Activated B cell treated with CpG ODN at 0.5 μM for 24 hours (primary cell): ENCODE measurements around the gene KRTAP5-7. TPM values are rescaled to one million over a fixed set of nuclear protein-coding genes. Genes with fewer than 3 reads are reported as not detected.
"Not testable (repeated sequence)": the region's sequence is repeated elsewhere in the genome, so short reads cannot be mapped to it uniquely, and the experiment has no call there.

Source experiments
- ATAC-seq: fragments of 200-7000 bp; cut with Tn5 transposase; one replicate; pipeline ENCODE4 v1.10.0; 2021; ENCODE audit warnings: low read depth, mild to moderate bottlenecking, moderate library complexity
- CTCF ChIA-PET: fragments of 350-600 bp; sonication (Branson Sonifier 250); formaldehyde crosslinking; loops from one replicate; lab custom pipeline; 2021; ENCODE audit warnings: antibody characterized with exemption; lab: Charles Lee
- POLR2A ChIA-PET: fragments of 350-600 bp; sonication (Branson Sonifier 250); formaldehyde crosslinking; loops from one replicate; lab custom pipeline; 2021; ENCODE audit warnings: antibody characterized with exemption; lab: Charles Lee
- DNase-seq: peaks from one replicate; pipeline ENCODE4 v3.0.0; 2022
- H3K27ac Mint-ChIP-seq: one replicate; pipeline ENCODE4 v1.8.0; 2020; ENCODE audit warnings: mixed read lengths
- H3K27me3 Mint-ChIP-seq: one replicate; pipeline ENCODE4 v1.8.0; 2021; ENCODE audit warnings: mixed read lengths
- H3K36me3 Mint-ChIP-seq: one replicate; pipeline ENCODE4 v1.8.0; 2021; ENCODE audit warnings: low read depth, mixed read lengths
- H3K4me1 Mint-ChIP-seq: one replicate; pipeline ENCODE4 v1.8.0; 2021; ENCODE audit warnings: mixed read lengths
- H3K4me3 Mint-ChIP-seq: one replicate; pipeline ENCODE4 v1.8.0; 2020; ENCODE audit warnings: mild to moderate bottlenecking, mixed read lengths
- H3K9me3 Mint-ChIP-seq: one replicate; pipeline ENCODE4 v1.8.0; 2020; ENCODE audit warnings: mixed read lengths
- CTCF ChIP-seq: fragments of 200-600 bp; IDR thresholded peaks from one replicate; pipeline ENCODE4 v1.8.0; 2022; ENCODE audit warnings: antibody characterized with exemption, mild to moderate bottlenecking
- intact Hi-C: fragments of 100-400 bp; cut with micrococcal nuclease; formaldehyde crosslinking; loops from one replicate; pipeline ENCODE4 v1.15.1; 2024
- total RNA-seq: library from RNA; stranded (reverse); gene quantifications from 2 replicates; pipeline ENCODE4 v1.2.3, GENCODE V29; 2022

Gene KRTAP5-7
- total RNA-seq, 1 donor from 2014 or later, result 0.49 TPM

- Mint-ChIP-seq H3K27ac (no peak overlapping the region), H3K4me3 (no peak overlapping the region), H3K9me3 (no peaks in the 10 kb centered on the region), H3K4me1 (no peaks in the 10 kb centered on the region), H3K36me3 (no peaks in the 10 kb centered on the region), H3K27me3 (peaks cover 3% of the 10 kb centered on the region)
- ChIA-PET CTCF (no interaction called here), POLR2A (no interaction called here)
- intact Hi-C loops, result no loop called here
- DNase-seq (no peak), ATAC-seq (no peak)
- no peak for TF ChIP-seq CTCF
These were observed 626 bp downstream of the KRTAP5-7 start for GRCh38 chr11:71527576-71528210.

GRCh38 chr11:71530602-71531001 is 3.5 kb downstream of the KRTAP5-7 start:
- H3K36me3 Mint-ChIP-seq, result no peaks in the 10 kb centered on the region
- intact Hi-C loops, result no loop called here
- no peak overlapping the region for H3K27ac Mint-ChIP-seq
- TF ChIP-seq CTCF, result no peak
- no peaks in the 10 kb centered on the region for H3K4me1 Mint-ChIP-seq
- H3K9me3 Mint-ChIP-seq, result no peaks in the 10 kb centered on the region
- no peak for ATAC-seq
- no peak overlapping the region for H3K4me3 Mint-ChIP-seq
- H3K27me3 Mint-ChIP-seq, result peaks cover 3% of the 10 kb centered on the region
- POLR2A ChIA-PET, result no interaction called here
- DNase-seq, result no peak
- CTCF ChIA-PET, result no interaction called here

- no peak overlapping the region for H3K27ac Mint-ChIP-seq
- no peaks in the 10 kb centered on the region for H3K9me3 Mint-ChIP-seq
- no peaks in the 10 kb centered on the region for H3K36me3 Mint-ChIP-seq
- peaks cover 3% of the 10 kb centered on the region for H3K27me3 Mint-ChIP-seq
- ATAC-seq (no peak), DNase-seq (no peak)
- ChIA-PET POLR2A (no interaction called here), CTCF (no interaction called here)
- H3K4me3 Mint-ChIP-seq, result no peak overlapping the region
- no peaks in the 10 kb centered on the region for H3K4me1 Mint-ChIP-seq
- intact Hi-C loops, result no loop called here
- TF ChIP-seq CTCF, result no peak
These were observed 5.1 kb downstream of the KRTAP5-7 start for GRCh38 chr11:71532036-71532610.

- H3K9me3 Mint-ChIP-seq, H3K27ac Mint-ChIP-seq, intact Hi-C loops, H3K36me3 Mint-ChIP-seq, ATAC-seq, POLR2A ChIA-PET, CTCF ChIA-PET, H3K4me1 Mint-ChIP-seq, H3K4me3 Mint-ChIP-seq, H3K27me3 Mint-ChIP-seq, DNase-seq: not testable (repeated sequence)
These were observed 7.9 kb downstream of the KRTAP5-7 start for GRCh38 chr11:71534711-71535608.

GRCh38 chr11:71535825-71536224 is 8.8 kb downstream of the KRTAP5-7 start:
- ATAC-seq, result no peak
- POLR2A ChIA-PET, result no interaction called here
- H3K27me3 Mint-ChIP-seq, result peaks cover 2% of the 10 kb centered on the region

More at GRCh38 chr11:71535825-71536224, 8.8 kb downstream of the KRTAP5-7 start:
- Mint-ChIP-seq H3K9me3 (peaks cover 3% of the 10 kb centered on the region), H3K4me1 (no peaks in the 10 kb centered on the region), H3K36me3 (no peaks in the 10 kb centered on the region), H3K4me3 (no peak overlapping the region), H3K27ac (no peak overlapping the region)
- no peak for TF ChIP-seq CTCF
- CTCF ChIA-PET, result no interaction called here
- intact Hi-C loops, result no loop called here
- no peak for DNase-seq
